Activated T-helper 2 cell treated with anti-CD3 and anti-CD28 coated beads, Interferon-gamma antibody, Interleukin-2, Interleukin-4, amounts not matched to agents 10 μg/mL and 5 μg/mL and 100 μg/mL, durations not matched to agents 14 hours and 24 hours and 36 hours (primary cell): ENCODE measurements around the gene MIEF1. TPM values are rescaled to one million over a fixed set of nuclear protein-coding genes. Genes with fewer than 3 reads are reported as not detected.

Source experiments
- DNase-seq: peaks from one replicate; pipeline ENCODE4 v3.0.0; 2021; ENCODE audit warnings: low spot score
- H3K27ac Mint-ChIP-seq: one replicate; pipeline ENCODE4 v1.8.0; 2021; ENCODE audit warnings: mixed read lengths
- H3K27me3 Mint-ChIP-seq: one replicate; pipeline ENCODE4 v1.8.0; 2021; ENCODE audit warnings: low read depth, mixed read lengths
- H3K36me3 Mint-ChIP-seq: one replicate; pipeline ENCODE4 v1.8.0; 2021; ENCODE audit warnings: low read depth, mixed read lengths
- H3K4me1 Mint-ChIP-seq: one replicate; pipeline ENCODE4 v1.8.0; 2021; ENCODE audit warnings: low read depth, mixed read lengths
- H3K4me3 Mint-ChIP-seq: one replicate; pipeline ENCODE4 v1.8.0; 2021; ENCODE audit warnings: low read depth, mild to moderate bottlenecking, moderate library complexity, mixed read lengths
- H3K9me3 Mint-ChIP-seq: one replicate; pipeline ENCODE4 v1.8.0; 2021; ENCODE audit warnings: mixed read lengths
- intact Hi-C: fragments of 100-400 bp; cut with micrococcal nuclease; formaldehyde crosslinking; loops from one replicate; pipeline ENCODE4 v1.15.1; 2023
- total RNA-seq: library from RNA; stranded (reverse); gene quantifications from 2 replicates; pipeline ENCODE4 v1.2.3, GENCODE V29; 2022

The MIEF1 gene
- total RNA-seq, 1 donor from 2014 or later: 46.9 TPM

DNA sequence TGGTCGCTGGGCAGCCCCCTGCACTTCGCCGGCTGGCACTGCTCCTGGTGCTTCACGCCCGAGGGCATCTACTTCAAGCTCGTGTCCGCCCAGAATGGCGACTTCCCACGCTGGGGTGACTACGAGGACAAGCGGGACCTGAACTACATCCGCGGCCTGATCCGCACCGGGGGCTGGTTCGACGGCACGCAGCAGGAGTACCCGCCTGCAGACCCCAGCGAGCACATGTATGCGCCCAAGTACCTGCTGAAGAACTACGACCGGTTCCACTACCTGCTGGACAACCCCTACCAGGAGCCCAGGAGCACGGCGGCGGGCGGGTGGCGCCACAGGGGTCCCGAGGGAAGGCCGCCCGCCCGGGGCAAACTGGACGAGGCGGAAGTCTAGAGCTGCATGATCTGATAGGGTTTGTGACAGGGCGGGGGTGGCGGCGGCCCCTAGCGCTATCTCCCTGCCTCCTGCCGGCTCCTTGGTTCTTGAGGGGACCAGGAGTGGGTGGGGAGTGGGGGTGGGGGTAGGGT lies 13.5 kb upstream of the MIEF1 start:
- H3K27me3 Mint-ChIP-seq: no peaks in the 10 kb centered on the region
- H3K9me3 Mint-ChIP-seq: no peaks in the 10 kb centered on the region
- no peak overlapping the region for H3K4me3 Mint-ChIP-seq
- intact Hi-C loops: no loop called here
- H3K36me3 Mint-ChIP-seq: no peaks in the 10 kb centered on the region
- H3K27ac Mint-ChIP-seq: no peak overlapping the region
- H3K4me1 Mint-ChIP-seq: peaks cover 7% of the 10 kb centered on the region
- no peak for DNase-seq

DNA sequence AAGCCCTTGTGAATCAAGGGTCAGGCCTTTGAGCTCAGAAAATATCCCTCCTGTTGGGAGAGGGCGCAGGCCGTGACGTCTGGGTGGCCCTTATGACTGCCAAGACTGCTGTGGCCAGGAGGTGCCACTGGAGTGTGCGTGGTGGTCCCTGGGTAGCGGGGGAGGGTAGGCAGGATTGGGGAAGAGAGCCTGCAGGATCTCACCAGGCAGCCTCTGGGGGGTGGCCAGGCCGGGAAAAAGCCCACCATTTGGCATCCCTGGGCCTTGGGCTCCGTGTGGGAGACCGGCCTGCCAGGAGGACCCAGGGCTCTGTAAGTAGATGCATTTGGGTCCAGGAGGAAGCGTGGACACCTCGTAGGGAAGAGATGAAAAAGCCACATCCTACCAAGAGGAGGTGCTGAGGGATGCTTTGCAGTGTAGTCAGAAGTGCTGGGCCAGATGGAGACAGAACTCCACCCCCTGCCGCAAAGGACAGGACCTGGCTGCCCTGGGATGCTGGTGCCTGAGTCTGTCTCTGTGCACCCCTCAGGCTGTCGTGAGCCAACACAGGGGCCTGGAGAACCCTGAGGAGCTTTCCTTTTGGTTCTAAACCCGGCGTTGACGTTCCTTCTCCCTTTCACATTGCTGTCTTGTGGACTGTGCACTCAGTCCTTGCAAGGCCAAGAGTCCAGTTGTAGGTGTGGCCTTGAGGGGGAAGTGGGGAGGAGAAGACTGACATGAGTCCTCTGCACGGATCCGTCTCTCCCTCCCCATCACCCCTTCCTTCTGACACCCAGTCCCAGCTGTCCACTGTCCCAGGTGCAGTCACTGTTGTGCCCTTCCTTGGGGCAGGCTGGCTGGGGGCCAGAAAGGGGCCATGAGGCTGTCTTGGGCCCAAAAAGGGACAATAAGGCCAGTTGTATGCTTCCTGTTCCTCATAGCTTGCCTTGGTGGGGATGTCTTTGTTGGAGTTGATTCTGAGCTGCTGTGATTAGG lies 12.7 kb upstream of the MIEF1 start:
- intact Hi-C loops: no loop called here
- Mint-ChIP-seq H3K4me3 (no peak overlapping the region), H3K36me3 (no peaks in the 10 kb centered on the region), H3K4me1 (peaks cover 8% of the 10 kb centered on the region), H3K27me3 (no peaks in the 10 kb centered on the region), H3K9me3 (no peaks in the 10 kb centered on the region), H3K27ac (no peak overlapping the region)
- DNase-seq: no peak

DNA sequence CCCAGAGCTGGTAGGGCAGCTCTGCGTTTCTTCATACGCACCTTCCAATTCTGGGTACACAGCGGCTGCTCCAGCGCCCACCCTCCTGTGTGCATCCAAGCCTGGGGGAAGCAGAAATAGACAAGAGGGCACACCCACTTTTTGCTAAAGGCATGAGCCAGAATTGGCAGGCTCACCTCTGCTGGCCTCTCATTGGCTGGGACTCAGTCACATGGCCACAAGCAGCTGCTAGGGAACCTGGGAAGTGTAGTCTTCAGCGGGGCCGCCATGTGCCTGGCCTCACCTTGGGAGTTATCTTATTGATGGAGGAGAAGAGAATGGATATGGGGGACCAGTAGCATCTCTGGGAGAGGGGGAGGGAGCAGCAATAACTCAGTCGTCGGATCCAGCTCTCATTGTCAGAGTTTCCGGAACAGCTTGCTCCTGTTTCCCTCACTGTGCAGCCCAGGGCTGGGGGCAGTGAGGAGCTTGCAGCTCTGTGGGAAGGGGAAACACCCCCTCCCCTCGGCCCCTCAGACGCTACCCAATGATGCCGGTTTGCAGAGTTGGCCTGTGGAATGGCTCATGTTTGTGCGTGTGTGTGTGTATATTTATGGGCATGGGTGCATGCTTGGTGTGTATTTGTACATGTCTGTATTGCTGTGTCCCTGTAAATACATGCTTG lies 11.8 kb upstream of the MIEF1 start:
- Mint-ChIP-seq H3K27ac (peak overlapping the region; percentile 44), H3K36me3 (no peaks in the 10 kb centered on the region), H3K4me1 (peaks cover 11% of the 10 kb centered on the region), H3K4me3 (no peak overlapping the region), H3K27me3 (no peaks in the 10 kb centered on the region), H3K9me3 (no peaks in the 10 kb centered on the region)
- intact Hi-C loops: no loop called here
- peak; percentile 71 for DNase-seq

DNA sequence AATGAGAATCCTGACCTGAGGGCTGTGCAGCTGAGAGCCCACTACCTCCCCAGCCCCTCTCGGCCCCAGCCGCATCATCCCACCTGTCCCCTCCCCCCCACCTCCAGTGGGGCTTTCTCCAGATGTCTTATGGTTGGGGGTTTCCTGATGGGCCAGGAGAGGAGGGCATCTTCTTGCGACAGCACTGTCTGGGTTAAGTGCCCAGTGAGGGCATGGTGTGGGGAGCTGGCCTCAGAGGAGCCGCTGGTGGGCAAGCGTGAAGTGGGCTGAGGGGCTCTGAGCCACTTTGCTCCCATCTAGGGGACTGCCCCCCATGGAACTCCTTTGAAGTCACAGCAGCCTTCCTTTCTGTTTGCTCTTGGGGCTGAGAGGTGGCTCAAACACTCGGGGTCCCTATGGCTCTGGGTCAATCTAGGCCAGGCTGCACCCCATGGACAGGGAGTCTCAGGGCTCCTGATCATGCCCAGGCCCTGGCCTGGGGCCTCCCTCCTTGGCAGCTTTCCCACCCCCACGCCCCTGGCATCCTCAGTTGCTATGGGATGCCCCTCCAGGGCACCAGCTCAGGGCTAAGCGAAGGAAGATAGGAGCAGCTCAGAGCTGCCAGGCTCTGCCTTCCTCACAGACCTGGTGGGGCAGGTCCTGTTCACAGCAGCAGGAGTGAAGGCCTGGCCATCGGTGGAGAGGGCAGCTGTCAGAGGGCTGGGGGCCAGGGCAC lies 11.0 kb upstream of the MIEF1 start:
- intact Hi-C loops: no loop called here
- Mint-ChIP-seq H3K9me3 (no peaks in the 10 kb centered on the region), H3K4me1 (peaks cover 11% of the 10 kb centered on the region), H3K4me3 (no peak overlapping the region), H3K27ac (no peak overlapping the region), H3K36me3 (no peaks in the 10 kb centered on the region), H3K27me3 (no peaks in the 10 kb centered on the region)
- no peak for DNase-seq

DNA sequence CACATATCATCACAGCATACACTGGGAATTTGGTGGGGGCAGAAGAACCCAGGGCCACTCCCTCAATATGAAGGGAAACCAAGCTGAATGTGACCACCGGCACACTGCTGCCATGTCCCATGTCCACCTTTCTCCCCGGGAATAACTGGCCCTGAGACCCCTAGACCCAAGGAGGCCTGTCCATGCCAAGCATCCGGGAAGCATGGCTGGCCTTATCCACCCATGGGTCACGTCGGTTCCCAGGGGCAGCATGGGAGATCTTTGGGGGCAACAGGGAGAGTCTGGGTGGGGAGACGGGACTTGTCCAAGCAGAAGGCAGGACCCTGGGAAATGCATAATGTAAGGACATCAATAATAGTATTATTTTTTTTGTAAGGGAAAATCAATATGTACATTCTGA lies 10.4 kb upstream of the MIEF1 start:
- Mint-ChIP-seq H3K27me3 (no peaks in the 10 kb centered on the region), H3K4me1 (peaks cover 13% of the 10 kb centered on the region), H3K9me3 (no peaks in the 10 kb centered on the region), H3K36me3 (no peaks in the 10 kb centered on the region), H3K27ac (no peak overlapping the region), H3K4me3 (no peak overlapping the region)
- no peak for DNase-seq
- intact Hi-C loops: no loop called here

DNA sequence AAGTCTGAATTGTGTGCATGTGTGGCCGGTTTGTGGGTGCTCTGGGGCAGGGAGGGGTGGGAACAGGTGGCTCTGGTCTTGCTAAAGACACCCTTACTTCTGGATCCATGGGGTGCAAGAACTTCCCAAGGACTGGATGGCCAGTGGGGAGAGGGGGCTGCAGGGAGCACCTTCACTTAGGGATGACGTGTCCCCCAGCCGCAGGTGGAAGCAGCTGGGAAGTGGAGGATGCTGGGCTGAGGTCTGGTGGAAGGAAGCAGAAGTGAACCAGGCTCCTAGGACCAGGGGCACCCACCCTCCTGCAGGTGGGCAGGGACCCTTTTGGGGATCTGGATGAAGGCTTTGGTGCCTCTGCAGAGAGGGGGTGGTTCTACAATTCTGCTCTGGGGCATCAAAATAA lies 9.9 kb upstream of the MIEF1 start:
- intact Hi-C loops: no loop called here
- H3K36me3 Mint-ChIP-seq: no peaks in the 10 kb centered on the region

DNA sequence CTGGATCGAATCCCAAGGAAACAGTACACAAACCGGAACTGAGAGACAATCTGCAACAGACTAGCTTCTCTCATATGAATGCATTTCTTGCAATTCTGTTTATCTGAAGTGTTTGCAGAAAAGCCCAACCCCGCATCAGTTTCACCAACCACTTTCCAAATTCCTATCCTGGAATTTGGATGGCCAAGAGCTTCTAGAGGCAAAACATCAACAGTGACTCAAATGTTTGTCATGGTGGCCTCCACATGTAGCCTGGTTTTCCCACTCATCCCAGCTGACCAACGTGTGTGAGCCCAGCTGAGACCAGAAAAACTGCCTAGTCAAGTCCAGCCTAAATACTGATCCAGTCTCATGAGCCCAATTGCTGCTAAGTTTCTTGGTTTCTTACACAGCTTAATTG lies 8.3 kb upstream of the MIEF1 start:
- Mint-ChIP-seq H3K4me3 (no peak overlapping the region), H3K27ac (no peak overlapping the region), H3K27me3 (no peaks in the 10 kb centered on the region), H3K4me1 (peaks cover 13% of the 10 kb centered on the region), H3K36me3 (no peaks in the 10 kb centered on the region), H3K9me3 (no peaks in the 10 kb centered on the region)
- DNase-seq: no peak
- intact Hi-C loops: loop anchor here (1.0 kb wide), 1 partner anchor 36 kb away; no protein-coding TSS in a partner anchor

More for the DNA sequence above, 9.9 kb upstream of the MIEF1 start:
- Mint-ChIP-seq H3K4me3 (no peak overlapping the region), H3K9me3 (no peaks in the 10 kb centered on the region), H3K27me3 (no peaks in the 10 kb centered on the region), H3K4me1 (peaks cover 13% of the 10 kb centered on the region), H3K27ac (no peak overlapping the region)
- no peak for DNase-seq

DNA sequence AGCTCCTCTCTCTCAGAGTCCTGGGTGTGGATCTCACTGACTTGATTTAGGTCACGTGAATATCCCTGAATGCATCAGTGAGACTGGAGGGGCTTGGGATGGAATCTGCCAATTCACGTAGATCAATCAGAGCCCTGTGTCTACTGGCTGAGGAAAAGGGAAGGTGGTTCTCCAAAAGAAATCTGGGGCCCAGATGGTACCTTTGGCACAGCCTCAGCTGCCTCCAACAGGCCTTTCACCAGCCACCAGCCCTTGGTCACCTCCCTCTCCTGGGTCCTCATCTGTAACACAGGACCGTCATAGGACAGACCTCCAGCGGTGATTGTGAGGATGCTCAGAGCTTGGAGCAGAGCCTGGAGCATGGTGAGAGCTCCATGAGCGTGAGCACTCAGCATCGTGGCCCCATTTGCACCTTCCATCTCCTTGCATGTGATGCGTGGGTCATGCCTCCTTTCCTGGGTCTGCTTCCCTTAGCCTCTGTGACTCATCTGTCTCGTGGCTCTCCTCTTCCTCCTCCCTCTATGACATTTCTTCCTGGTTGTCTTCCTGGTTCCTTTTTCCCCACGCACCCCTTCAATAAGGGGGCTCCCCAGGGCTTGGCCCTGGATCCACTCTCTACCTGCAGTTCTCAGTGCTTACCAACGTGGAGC lies 7.5 kb upstream of the MIEF1 start:
- Mint-ChIP-seq H3K27me3 (no peaks in the 10 kb centered on the region), H3K27ac (peak overlapping the region; percentile 52), H3K4me3 (no peak overlapping the region), H3K9me3 (no peaks in the 10 kb centered on the region), H3K4me1 (peaks cover 13% of the 10 kb centered on the region), H3K36me3 (no peaks in the 10 kb centered on the region)
- no peak for DNase-seq
- intact Hi-C loops: no loop called here

DNA sequence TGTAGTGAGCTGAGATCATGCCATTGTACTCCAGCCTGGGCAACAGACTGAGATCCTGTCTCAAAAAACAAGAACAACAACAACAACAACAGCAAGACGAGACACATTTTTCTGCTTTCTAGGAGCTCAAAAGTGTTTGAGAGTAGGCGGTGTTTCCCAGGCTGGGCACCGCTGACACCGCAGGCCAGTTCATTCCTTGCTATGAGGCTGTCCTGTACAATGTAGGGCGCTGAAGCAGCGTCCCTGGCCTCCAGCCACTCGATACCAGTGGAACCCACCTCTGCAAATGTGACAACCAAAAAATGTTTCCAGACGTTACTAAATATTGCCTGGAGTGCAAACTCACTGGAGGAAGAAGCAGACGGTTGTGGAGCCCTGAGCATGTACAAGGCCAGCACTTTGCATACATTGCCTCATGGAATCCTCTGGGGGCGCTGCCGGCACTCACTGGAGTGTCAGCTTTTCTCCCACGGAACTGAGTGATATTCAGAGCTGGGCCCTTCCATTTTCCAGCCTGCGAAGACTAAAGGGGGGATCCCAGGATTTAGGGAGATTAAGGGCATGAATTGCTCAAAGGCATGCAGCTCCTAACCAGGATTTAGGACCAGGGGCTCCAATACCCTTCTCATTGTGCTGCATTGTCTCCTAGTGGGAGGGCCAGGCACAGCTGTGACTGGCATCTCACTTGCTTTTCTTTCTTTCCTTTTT lies 5.8 kb upstream of the MIEF1 start:
- no peak overlapping the region for H3K27ac Mint-ChIP-seq
- no peaks in the 10 kb centered on the region for H3K27me3 Mint-ChIP-seq
- peak; percentile 43 for DNase-seq
- peaks cover 8% of the 10 kb centered on the region for H3K4me1 Mint-ChIP-seq
- H3K36me3 Mint-ChIP-seq: no peaks in the 10 kb centered on the region
- intact Hi-C loops: loop anchor here (2.0 kb wide), 1 partner anchor 541 kb away; no protein-coding TSS in a partner anchor
- no peaks in the 10 kb centered on the region for H3K9me3 Mint-ChIP-seq
- H3K4me3 Mint-ChIP-seq: no peak overlapping the region

DNA sequence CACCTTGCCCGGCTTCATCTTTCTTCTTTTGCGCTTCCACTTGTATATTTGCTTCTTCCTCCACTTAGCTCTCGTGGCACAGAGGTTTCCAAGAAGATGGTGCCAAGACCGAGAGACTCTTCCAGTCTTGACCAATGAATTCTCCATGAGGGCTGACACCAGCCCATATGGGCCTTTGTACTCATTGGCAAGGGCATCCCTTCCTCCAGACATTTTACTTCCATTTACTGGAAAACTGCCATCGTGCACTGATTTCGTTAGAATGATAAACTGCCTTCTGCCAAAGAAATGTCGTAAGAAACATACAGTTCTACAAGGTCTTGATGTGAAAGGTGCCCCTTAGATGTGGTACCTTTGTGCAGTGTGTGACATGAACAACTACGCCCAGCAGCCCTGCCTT lies 4.7 kb upstream of the MIEF1 start:
- Mint-ChIP-seq H3K27ac (no peak overlapping the region), H3K36me3 (peaks cover 3% of the 10 kb centered on the region), H3K9me3 (no peaks in the 10 kb centered on the region), H3K4me3 (no peak overlapping the region), H3K4me1 (peaks cover 12% of the 10 kb centered on the region), H3K27me3 (no peaks in the 10 kb centered on the region)
- no peak for DNase-seq
- intact Hi-C loops: loop anchor here (2.0 kb wide), 1 partner anchor 539 kb away; no protein-coding TSS in a partner anchor

DNA sequence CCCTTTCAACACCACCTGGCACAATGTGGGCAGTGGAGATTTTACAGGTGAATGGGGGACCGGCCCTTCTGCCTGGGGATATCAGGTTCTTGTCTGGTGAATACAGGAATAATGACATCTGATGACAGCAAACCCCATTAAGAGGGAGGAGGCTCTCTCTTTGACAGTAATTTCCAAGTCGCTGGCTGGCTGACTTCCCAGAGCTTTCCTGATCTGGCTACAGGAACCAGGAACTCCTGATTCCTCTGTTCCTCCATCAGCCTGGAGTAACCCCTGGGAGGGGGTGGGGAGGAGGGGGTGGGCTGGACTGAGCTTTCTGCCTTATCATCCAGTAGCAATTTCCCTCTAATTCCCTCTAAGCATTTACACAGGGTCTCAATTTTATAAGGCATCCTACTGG lies 3.7 kb upstream of the MIEF1 start:
- Mint-ChIP-seq H3K27ac (no peak overlapping the region), H3K36me3 (peaks cover 10% of the 10 kb centered on the region), H3K4me3 (no peak overlapping the region), H3K27me3 (no peaks in the 10 kb centered on the region), H3K4me1 (peaks cover 14% of the 10 kb centered on the region), H3K9me3 (no peaks in the 10 kb centered on the region)
- intact Hi-C loops: no loop called here
- DNase-seq: no peak

DNA sequence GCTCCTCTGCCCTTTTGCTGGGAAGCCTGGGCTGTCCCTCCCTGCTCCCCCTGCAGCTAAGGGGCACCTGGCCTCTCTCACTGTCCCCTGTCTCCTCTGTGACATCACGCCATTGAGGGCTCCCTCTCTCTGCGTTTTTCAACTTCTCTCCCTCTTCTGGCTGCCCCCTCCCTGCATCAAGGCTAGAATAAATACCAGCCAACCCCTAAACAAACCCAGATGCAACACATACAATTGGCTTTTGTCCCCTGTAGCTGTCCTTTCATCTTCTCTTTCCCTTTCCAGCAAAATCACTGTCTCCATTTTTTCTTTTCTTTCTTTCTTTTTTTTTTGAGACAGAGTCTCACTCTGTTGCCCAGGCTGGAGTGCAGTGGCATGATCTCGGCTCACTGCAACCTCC lies 3.3 kb upstream of the MIEF1 start:
- intact Hi-C loops: no loop called here
- DNase-seq: no peak
- H3K27me3 Mint-ChIP-seq: no peaks in the 10 kb centered on the region
- H3K9me3 Mint-ChIP-seq: no peaks in the 10 kb centered on the region
- no peak overlapping the region for H3K27ac Mint-ChIP-seq
- no peak overlapping the region for H3K4me3 Mint-ChIP-seq
- H3K36me3 Mint-ChIP-seq: peaks cover 15% of the 10 kb centered on the region
- H3K4me1 Mint-ChIP-seq: peaks cover 15% of the 10 kb centered on the region
